ENCODE results near the gene DCAF8. TPM values are rescaled to one million over a fixed set of nuclear protein-coding genes. Genes with fewer than 3 reads are reported as not detected.
"Not testable (repeated sequence)": the region's sequence is repeated elsewhere in the genome, so short reads cannot be mapped to it uniquely, and the experiment has no call there.

Gene DCAF8
- total RNA-seq = 100 to 1,000 TPM; 112 to 117 TPM

GRCh38 chr1:160261893-160262794 lies at the start of gene DCAF8:
Gene DCAF8 (minus strand): TSS chr1:160262549. CDS start chr1:160244008, 18,541 bp downstream.
- DNase-seq = peak; percentile 99
- H3K4me1 Mint-ChIP-seq = peaks cover 47% of the 10 kb centered on the region
- H3K4me3 Mint-ChIP-seq = peak within 1 kb of the TSS; percentile 99
- ChIA-PET CTCF (interaction anchor here (0.6 to 3.3 kb wide), 9 partner anchors 10 to 180 kb away, joined by 3 to 16 read pairs (median 4); no protein-coding TSS in a partner anchor), POLR2A (interaction anchor here (0.6 to 0.7 kb wide), 3 partner anchors 23 to 66 kb away, joined by 3 to 6 read pairs (median 4); partner anchors contain the start of gene PEX19)
- no peaks in the 10 kb centered on the region for H3K27me3 Mint-ChIP-seq
- H3K36me3 Mint-ChIP-seq (ENCODE audit: low read depth) = peaks cover 16% of the 10 kb centered on the region
- no peaks in the 10 kb centered on the region for H3K9me3 Mint-ChIP-seq
- H3K27ac Mint-ChIP-seq = peak within 1 kb of the TSS; percentile 98

- Mint-ChIP-seq H3K27me3 (no peaks in the 10 kb centered on the region), H3K4me3 (no peak overlapping the region), H3K36me3 (ENCODE audit: low read depth) (peaks cover 60% of the 10 kb centered on the region), H3K27ac (no peak overlapping the region), H3K4me1 (no peaks in the 10 kb centered on the region), H3K9me3 (no peaks in the 10 kb centered on the region)
- POLR2A ChIA-PET = no interaction called here
- CTCF ChIA-PET = interaction anchor here (1.1 to 1.6 kb wide), 2 partner anchors 18 to 30 kb away, joined by 3 to 4 read pairs; no protein-coding TSS in a partner anchor
- no peak for DNase-seq
Measured at GRCh38 chr1:160309571-160309970, 47.2 kb upstream of the DCAF8 start.

DNA sequence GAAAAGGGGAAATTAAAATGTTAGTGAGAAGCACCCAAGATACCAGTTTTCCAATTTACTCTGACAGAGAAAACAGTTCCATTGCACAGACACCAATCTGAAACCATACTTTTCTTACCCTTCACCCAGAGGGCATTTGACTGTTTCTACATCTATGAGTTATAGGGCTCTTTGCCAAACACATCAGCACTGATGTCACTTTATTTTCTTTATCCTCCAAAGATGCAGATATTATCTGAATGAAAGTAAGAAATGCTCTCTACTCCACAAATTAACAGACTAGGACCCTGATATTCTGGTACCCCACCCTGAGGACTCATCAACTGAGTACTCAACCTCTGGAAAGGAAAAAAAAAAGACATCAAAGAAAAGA lies 46.8 kb upstream of the DCAF8 start:
- CTCF ChIA-PET = interaction anchor here (1.2 to 1.6 kb wide), 2 partner anchors 18 to 24 kb away, joined by 3 to 4 read pairs; no protein-coding TSS in a partner anchor
- Mint-ChIP-seq H3K9me3 (no peaks in the 10 kb centered on the region), H3K27ac (no peak overlapping the region)

GRCh38 chr1:160308451-160309184 lies 46.3 kb upstream of the DCAF8 start:
- CTCF ChIA-PET = interaction anchor here (0.6 to 1.2 kb wide), 3 partner anchors 17 to 182 kb away, joined by 3 to 4 read pairs (median 3); no protein-coding TSS in a partner anchor
- H3K27me3 Mint-ChIP-seq = no peaks in the 10 kb centered on the region
- peaks cover 56% of the 10 kb centered on the region for H3K36me3 Mint-ChIP-seq (ENCODE audit: low read depth)
- DNase-seq = no peak
- H3K4me1 Mint-ChIP-seq = no peaks in the 10 kb centered on the region
- no peaks in the 10 kb centered on the region for H3K9me3 Mint-ChIP-seq
- POLR2A ChIA-PET = no interaction called here
- H3K27ac Mint-ChIP-seq = no peak overlapping the region
- H3K4me3 Mint-ChIP-seq = no peak overlapping the region

More for the DNA sequence above, 46.8 kb upstream of the DCAF8 start:
- H3K4me1 Mint-ChIP-seq = no peaks in the 10 kb centered on the region
- no peak overlapping the region for H3K4me3 Mint-ChIP-seq
- POLR2A ChIA-PET = no interaction called here
- no peaks in the 10 kb centered on the region for H3K27me3 Mint-ChIP-seq
- peaks cover 59% of the 10 kb centered on the region for H3K36me3 Mint-ChIP-seq (ENCODE audit: low read depth)
- no peak for DNase-seq

DNA sequence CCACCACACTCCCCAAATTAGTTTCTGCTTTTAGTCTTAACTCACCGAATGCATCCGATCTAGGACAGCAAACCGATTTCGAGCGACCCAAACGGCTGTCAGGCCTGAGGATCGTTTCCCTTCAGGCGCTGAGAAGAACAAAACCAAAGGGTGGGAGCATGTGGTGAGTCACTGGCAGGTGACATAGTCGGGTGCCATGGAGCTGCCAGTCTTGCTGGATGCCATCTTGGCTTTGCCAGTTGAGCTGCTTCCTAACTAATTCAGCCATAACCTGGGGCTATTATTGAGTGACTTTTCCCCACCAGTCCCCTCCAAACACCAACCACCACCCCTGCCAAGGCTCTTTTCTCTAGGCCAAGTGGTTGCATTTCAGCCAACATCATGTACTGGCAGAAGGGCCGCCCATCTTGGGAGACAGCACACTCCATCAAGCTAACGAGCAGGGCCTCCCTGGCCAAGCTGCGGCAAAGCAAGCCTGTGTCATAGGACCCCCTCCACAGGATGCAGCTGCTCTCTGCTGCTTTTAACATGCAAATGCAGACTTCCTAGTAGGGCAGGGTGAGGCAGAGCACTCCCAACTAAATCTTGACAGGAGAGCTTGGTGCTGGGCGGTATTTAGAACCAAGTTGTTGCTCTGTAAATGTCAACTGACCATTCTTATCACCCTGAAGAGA lies 44.9 kb upstream of the DCAF8 start:
- POLR2A ChIA-PET = no interaction called here
- Mint-ChIP-seq H3K4me1 (no peaks in the 10 kb centered on the region), H3K27me3 (no peaks in the 10 kb centered on the region), H3K4me3 (no peak overlapping the region), H3K9me3 (no peaks in the 10 kb centered on the region), H3K27ac (no peak overlapping the region), H3K36me3 (ENCODE audit: low read depth) (peaks cover 55% of the 10 kb centered on the region)
- CTCF ChIA-PET = interaction anchor here (0.8 to 1.4 kb wide), 2 partner anchors 19 to 44 kb away, joined by 3 read pairs; no protein-coding TSS in a partner anchor
- DNase-seq = no peak

DNA sequence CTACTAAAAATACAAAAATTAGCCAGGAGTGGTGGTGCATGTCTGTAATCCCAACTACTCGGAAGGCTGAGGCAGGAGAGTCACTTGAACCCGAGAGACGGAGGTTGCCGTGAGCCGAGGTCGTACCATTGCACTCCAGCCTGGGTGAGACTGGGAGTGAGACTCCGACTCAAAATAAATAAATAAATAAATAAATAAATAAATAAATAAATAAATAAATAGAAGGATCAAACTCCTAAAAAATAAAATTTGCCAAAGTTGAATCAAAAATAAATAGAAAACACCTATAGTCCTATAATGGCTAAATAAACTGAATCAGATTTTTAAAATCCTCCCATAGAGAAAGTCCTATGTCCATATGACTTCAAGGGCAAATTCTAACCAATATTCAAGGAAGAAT lies 37.8 kb upstream of the DCAF8 start:
- CTCF ChIA-PET = interaction anchor here (2.3 kb wide), 1 partner anchor 8 kb away, joined by 7 read pairs; no protein-coding TSS in a partner anchor

GRCh38 chr1:160296036-160296435 lies 33.7 kb upstream of the DCAF8 start:
- DNase-seq = no peak
- ChIA-PET POLR2A (no interaction called here), CTCF (interaction anchor here (0.8 to 1.2 kb wide), 3 partner anchors 42 to 248 kb away, joined by 3 read pairs; no protein-coding TSS in a partner anchor)
- Mint-ChIP-seq H3K36me3 (ENCODE audit: low read depth) (peaks cover 78% of the 10 kb centered on the region), H3K4me3 (no peak overlapping the region), H3K4me1 (no peaks in the 10 kb centered on the region), H3K27ac (no peak overlapping the region), H3K27me3 (no peaks in the 10 kb centered on the region), H3K9me3 (no peaks in the 10 kb centered on the region)

More for the DNA sequence above, 37.8 kb upstream of the DCAF8 start:
- H3K4me1 Mint-ChIP-seq = no peaks in the 10 kb centered on the region
- no peak overlapping the region for H3K27ac Mint-ChIP-seq
- no peaks in the 10 kb centered on the region for H3K27me3 Mint-ChIP-seq
- DNase-seq = no peak
- peaks cover 58% of the 10 kb centered on the region for H3K36me3 Mint-ChIP-seq (ENCODE audit: low read depth)
- POLR2A ChIA-PET = no interaction called here
- no peaks in the 10 kb centered on the region for H3K9me3 Mint-ChIP-seq
- no peak overlapping the region for H3K4me3 Mint-ChIP-seq

DNA sequence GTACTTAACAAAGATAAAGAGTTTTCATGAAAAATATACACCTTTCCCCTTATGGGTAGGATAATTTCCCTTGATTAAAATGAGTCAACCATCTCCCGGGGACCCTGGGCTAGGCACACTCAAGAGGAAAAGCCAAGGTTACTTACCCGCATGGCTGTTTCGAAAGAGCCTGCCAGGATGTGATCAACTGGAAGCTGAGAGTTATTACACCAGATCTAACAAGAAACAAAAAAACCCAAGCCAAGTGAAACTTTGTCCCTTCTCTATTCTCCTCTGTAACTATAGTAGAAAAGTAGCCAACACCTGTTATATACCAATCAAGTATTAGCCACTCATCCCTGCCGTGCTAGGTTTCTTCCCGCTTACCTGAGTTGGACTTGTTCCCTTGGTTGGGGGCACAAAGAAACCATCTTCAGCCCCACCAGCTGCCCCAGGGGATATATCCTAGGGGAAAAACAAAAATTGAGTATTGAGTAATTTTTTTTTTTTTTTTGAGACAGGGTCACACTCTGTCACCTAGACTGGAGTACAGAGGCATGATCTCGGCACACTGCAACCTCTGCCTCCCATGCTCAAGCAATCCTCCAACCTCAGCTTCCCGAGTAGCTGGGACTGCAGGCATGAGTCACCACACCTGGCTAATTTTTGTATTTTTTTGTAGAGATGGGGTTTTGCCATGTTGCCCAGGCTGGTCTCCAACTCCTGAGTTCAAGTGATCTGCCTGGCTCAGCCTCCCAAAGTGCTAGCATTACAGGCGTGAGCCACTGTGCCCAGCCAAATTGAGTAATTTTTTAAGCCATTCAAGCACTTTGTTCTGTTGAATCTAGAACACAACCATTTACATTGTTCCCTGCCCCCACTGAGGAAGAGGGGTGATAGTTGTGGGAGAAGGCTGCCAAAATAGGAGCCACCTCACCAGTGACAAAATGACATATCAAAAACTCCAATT lies 30.9 kb upstream of the DCAF8 start:
- POLR2A ChIA-PET = no interaction called here
- H3K4me1 Mint-ChIP-seq = no peaks in the 10 kb centered on the region
- no peak overlapping the region for H3K27ac Mint-ChIP-seq
- no peak overlapping the region for H3K4me3 Mint-ChIP-seq
- peaks cover 81% of the 10 kb centered on the region for H3K36me3 Mint-ChIP-seq (ENCODE audit: low read depth)
- CTCF ChIA-PET = interaction anchor here (1.2 to 3.0 kb wide), 7 partner anchors 8 to 191 kb away, joined by 4 to 21 read pairs (median 7); no protein-coding TSS in a partner anchor
- no peak for DNase-seq
- no peaks in the 10 kb centered on the region for H3K9me3 Mint-ChIP-seq
- no peaks in the 10 kb centered on the region for H3K27me3 Mint-ChIP-seq

DNA sequence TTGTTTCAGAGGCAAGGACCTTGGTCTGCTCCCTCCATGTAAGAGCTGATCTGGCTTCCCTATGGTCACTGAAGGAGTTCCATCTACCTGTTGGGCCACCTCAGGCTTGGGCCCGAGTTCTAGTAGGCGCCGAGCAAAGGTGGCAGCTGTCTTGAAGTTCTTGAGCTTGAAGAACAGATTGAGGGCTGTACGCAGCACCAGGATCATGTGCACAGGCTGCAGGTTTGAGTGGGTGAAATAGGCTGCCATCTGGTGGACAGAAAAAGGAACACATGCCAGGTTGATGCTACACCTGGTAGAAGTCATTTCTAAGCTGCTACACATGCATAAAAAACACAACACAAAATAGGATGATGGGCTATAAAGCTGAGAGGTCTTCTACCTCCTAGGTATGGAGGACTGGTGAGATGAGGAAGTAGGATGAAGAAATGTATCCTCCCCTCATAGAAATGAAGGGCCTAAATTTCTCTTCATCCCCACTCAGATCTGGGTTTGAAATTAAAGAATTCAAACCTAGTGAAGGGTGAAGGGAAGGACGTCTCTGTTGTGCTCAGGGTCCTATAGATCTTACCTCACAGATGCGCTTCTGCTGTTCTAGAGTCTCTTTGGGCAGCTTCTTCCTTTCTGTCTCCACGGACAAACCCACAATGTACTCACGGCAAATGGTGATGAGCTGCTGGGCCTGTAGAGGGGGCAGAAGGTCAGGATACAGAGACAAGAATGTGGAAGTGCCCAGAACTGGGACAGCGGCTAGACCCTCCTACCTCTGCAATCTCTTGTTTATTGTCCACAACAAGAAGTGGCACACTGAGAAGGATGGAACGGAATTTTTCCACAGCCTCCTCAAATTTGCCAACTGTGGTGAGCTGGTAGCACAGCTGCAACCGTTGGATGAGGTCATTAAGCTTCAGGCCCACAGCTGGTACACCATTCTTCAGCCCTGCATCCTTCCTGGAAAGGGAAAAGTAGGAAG lies 29.2 kb upstream of the DCAF8 start:
- no peaks in the 10 kb centered on the region for H3K4me1 Mint-ChIP-seq
- ChIA-PET CTCF (interaction anchor here (0.5 to 3.0 kb wide), 46 partner anchors 10 to 698 kb away, joined by 3 to 21 read pairs (median 4); partner anchors contain the start of genes CASQ1, DCAF8 and PEA15), POLR2A (no interaction called here)

GRCh38 chr1:160287769-160288168 lies 25.4 kb upstream of the DCAF8 start:
- CTCF ChIA-PET = interaction anchor here (0.6 to 1.4 kb wide), 3 partner anchors 65 to 183 kb away, joined by 3 to 4 read pairs (median 3); no protein-coding TSS in a partner anchor
- H3K9me3 Mint-ChIP-seq, POLR2A ChIA-PET, H3K27ac Mint-ChIP-seq, H3K27me3 Mint-ChIP-seq, H3K4me3 Mint-ChIP-seq, DNase-seq: not testable (repeated sequence)
- peaks cover 36% of the 10 kb centered on the region for H3K36me3 Mint-ChIP-seq (ENCODE audit: low read depth)
- peaks cover 18% of the 10 kb centered on the region for H3K4me1 Mint-ChIP-seq

More for the DNA sequence above, 29.2 kb upstream of the DCAF8 start:
- no peaks in the 10 kb centered on the region for H3K9me3 Mint-ChIP-seq
- no peaks in the 10 kb centered on the region for H3K27me3 Mint-ChIP-seq
- DNase-seq = peak; percentile 80
- peaks cover 65% of the 10 kb centered on the region for H3K36me3 Mint-ChIP-seq (ENCODE audit: low read depth)
- no peak overlapping the region for H3K27ac Mint-ChIP-seq
- H3K4me3 Mint-ChIP-seq = no peak overlapping the region
